ENCODE measurements around the gene UNC79. TPM values are rescaled to one million over a fixed set of nuclear protein-coding genes. Genes with fewer than 3 reads are reported as not detected.
"Not testable (repeated sequence)": the region's sequence is repeated elsewhere in the genome, so short reads cannot be mapped to it uniquely, and the experiment has no call there.

The UNC79 gene
- total RNA-seq, 6 experiments from 2014 or later = 0.02 to 0.08 (median 0.05) TPM

GRCh38 chr14:93522221-93522620, 91.5 kb downstream of the UNC79 start:
- Mint-ChIP-seq H3K4me3 (no peak overlapping the region), H3K27ac (no peak overlapping the region), H3K4me1 (ENCODE audit: low read depth) (no peaks in the 10 kb centered on the region), H3K27me3 (ENCODE audit: insufficient read depth) (no peaks in the 10 kb centered on the region; the same call in 1 of the 2 replicates), H3K9me3 (peaks cover 33% of the 10 kb centered on the region), H3K36me3 (ENCODE audit: low read depth) (no peaks in the 10 kb centered on the region)
- TF ChIP-seq CTCF (IDR thresholded peaks at IDR 0.05) = no peak
- DNase-seq = no peak

- not testable (repeated sequence) for DNase-seq; H3K4me1 Mint-ChIP-seq (ENCODE audit: low read depth); H3K27ac Mint-ChIP-seq; H3K4me3 Mint-ChIP-seq; H3K36me3 Mint-ChIP-seq (ENCODE audit: low read depth); H3K27me3 Mint-ChIP-seq (ENCODE audit: insufficient read depth)
- H3K9me3 Mint-ChIP-seq = peaks cover 17% of the 10 kb centered on the region
Measured at GRCh38 chr14:93525216-93525615, 94.5 kb downstream of the UNC79 start.

- Mint-ChIP-seq H3K9me3 (peaks cover 12% of the 10 kb centered on the region), H3K4me1 (ENCODE audit: low read depth) (no peaks in the 10 kb centered on the region), H3K4me3 (no peak overlapping the region), H3K36me3 (ENCODE audit: low read depth) (no peaks in the 10 kb centered on the region), H3K27ac (no peak overlapping the region), H3K27me3 (ENCODE audit: insufficient read depth) (no peaks in the 10 kb centered on the region)
- peak; percentile 4 for DNase-seq
- TF ChIP-seq CTCF (IDR thresholded peaks at IDR 0.05) = no peak
Measured at GRCh38 chr14:93525696-93526451, 95.1 kb downstream of the UNC79 start.

GRCh38 chr14:93527203-93527607, 96.5 kb downstream of the UNC79 start:
- Mint-ChIP-seq H3K4me1 (ENCODE audit: low read depth) (no peaks in the 10 kb centered on the region), H3K27me3 (ENCODE audit: insufficient read depth) (no peaks in the 10 kb centered on the region), H3K27ac (no peak overlapping the region), H3K36me3 (ENCODE audit: low read depth) (no peaks in the 10 kb centered on the region), H3K9me3 (peaks cover 4% of the 10 kb centered on the region; the same call in 1 of the 2 replicates), H3K4me3 (no peak overlapping the region)
- TF ChIP-seq CTCF (IDR thresholded peaks at IDR 0.05) = no peak
- DNase-seq = no peak

GRCh38 chr14:93528884-93529558, 98.3 kb downstream of the UNC79 start:
- no peak for TF ChIP-seq CTCF (IDR thresholded peaks at IDR 0.05)
- Mint-ChIP-seq H3K4me1 (ENCODE audit: low read depth) (no peaks in the 10 kb centered on the region), H3K36me3 (ENCODE audit: low read depth) (no peaks in the 10 kb centered on the region), H3K27me3 (ENCODE audit: insufficient read depth) (no peaks in the 10 kb centered on the region), H3K4me3 (no peak overlapping the region), H3K27ac (no peak overlapping the region), H3K9me3 (peaks cover 4% of the 10 kb centered on the region; the same call in 1 of the 2 replicates)
- no peak for DNase-seq

- Mint-ChIP-seq H3K4me3 (no peak overlapping the region), H3K27ac (no peak overlapping the region), H3K9me3 (peaks cover 4% of the 10 kb centered on the region; the same call in 1 of the 2 replicates), H3K27me3 (ENCODE audit: insufficient read depth) (no peaks in the 10 kb centered on the region), H3K36me3 (ENCODE audit: low read depth) (no peaks in the 10 kb centered on the region), H3K4me1 (ENCODE audit: low read depth) (no peaks in the 10 kb centered on the region)
- no peak for DNase-seq
- no peak for TF ChIP-seq CTCF (IDR thresholded peaks at IDR 0.05)
Measured at GRCh38 chr14:93531644-93532043, 100.9 kb downstream of the UNC79 start.

Data from HFFc6 (cell line).